Keratinocyte (primary cell): Measurements from ENCODE around the gene SST. TPM values are rescaled to one million over a fixed set of nuclear protein-coding genes. Genes with fewer than 3 reads are reported as not detected.

Experiments
- DNase-seq: peaks from one replicate; pipeline ENCODE4 v3.0.0-alpha.2; 2011; ENCODE audit warnings: low read depth, missing footprints, low spot score
- FAIRE-seq: peaks from 2 replicates; lab custom pipeline; 2011; peaks lifted over from hg19 to GRCh38; lab: Jason Lieb, UNC
- H2AFZ ChIP-seq: 2 replicates; pipeline ENCODE4 v1.6.0; 2012; ENCODE audit warnings: low read length, control low read depth, inconsistent platforms; ENCODE audit not compliant: control insufficient read depth
- H3K27ac ChIP-seq: 2 replicates; pipeline ENCODE4 v1.5.1; 2011; ENCODE audit warnings: low read length; ENCODE audit not compliant: control insufficient read depth, insufficient read depth
- H3K27me3 ChIP-seq: 3 replicates; pipeline ENCODE4 v1.6.0; 2011; ENCODE audit warnings: low read length; ENCODE audit not compliant: control insufficient read depth, insufficient read depth; ENCODE audit errors: extremely low read depth
- H3K36me3 ChIP-seq, 2 experiments: 2 replicates in 1 of 2; 3 replicates in 1 of 2; pipeline ENCODE4 v1.5.1; 2011; ENCODE audit warnings: low read length in 2 of 2, mild to moderate bottlenecking in 1 of 2; ENCODE audit not compliant: control insufficient read depth in 2 of 2, insufficient read depth in 2 of 2; ENCODE audit errors: extremely low read depth in 1 of 2
- H3K4me1 ChIP-seq: 3 replicates; pipeline ENCODE4 v1.5.1; 2011; ENCODE audit warnings: low read length; ENCODE audit not compliant: control insufficient read depth, insufficient read depth; ENCODE audit errors: extremely low read depth
- H3K4me2 ChIP-seq: 3 replicates; pipeline ENCODE4 v1.6.0; 2011; ENCODE audit warnings: low read depth, low read length; ENCODE audit not compliant: control insufficient read depth, insufficient read depth; ENCODE audit errors: extremely low read depth
- H3K4me3 ChIP-seq, 3 experiments: fragments of 200-600 bp in 1 of 3; sonication (generic) in 1 of 3; 2 replicates in 2 of 3; 3 replicates in 1 of 3; pipeline ENCODE4 v1.5.1; 2011 to 2016; ENCODE audit warnings: low read length in 3 of 3, mild to moderate bottlenecking in 3 of 3, control low read depth in 2 of 3, inconsistent platforms in 1 of 3, low read depth in 1 of 3, mixed read lengths in 1 of 3, mixed run types in 1 of 3, moderate library complexity in 1 of 3; ENCODE audit not compliant: control insufficient read depth in 2 of 3, insufficient read depth in 2 of 3; ENCODE audit errors: extremely low read depth in 1 of 3
- H3K79me2 ChIP-seq: 2 replicates; pipeline ENCODE4 v1.6.0; 2012; ENCODE audit warnings: low read length; ENCODE audit not compliant: control insufficient read depth, insufficient read depth
- H3K9ac ChIP-seq: 3 replicates; pipeline ENCODE4 v1.6.0; 2011; ENCODE audit warnings: low read length; ENCODE audit not compliant: control insufficient read depth, insufficient read depth; ENCODE audit errors: extremely low read depth
- H3K9me1 ChIP-seq: 3 replicates; pipeline ENCODE4 v1.6.0; 2011; ENCODE audit warnings: low read length; ENCODE audit not compliant: control insufficient read depth, insufficient read depth; ENCODE audit errors: extremely low read depth
- H3K9me3 ChIP-seq: 2 replicates; pipeline ENCODE4 v1.5.1; 2012; ENCODE audit warnings: low read depth, low read length; ENCODE audit not compliant: control insufficient read depth
- H4K20me1 ChIP-seq: 3 replicates; pipeline ENCODE4 v1.6.0; 2011; ENCODE audit warnings: low read length; ENCODE audit not compliant: control insufficient read depth, insufficient read depth; ENCODE audit errors: extremely low read depth
- EZH2 ChIP-seq: IDR thresholded peaks from one replicate; pipeline ENCODE4 v1.6.1; 2012; ENCODE audit warnings: inconsistent platforms, mild to moderate bottlenecking, low read length, moderate library complexity
- dilution Hi-C: fragments of 300-500 bp; cut with MboI; formaldehyde crosslinking; loops from one replicate; pipeline ENCODE4 v1.7.0; 2020; ENCODE audit warnings: low sequenced_read_pairs; ENCODE audit not compliant: extremely low pct_ligation_motif_present
- polyA plus RNA-seq, 5 experiments: library from polyadenylated mRNA; depleted of rRNA in 3 of 5; stranded (reverse) in 3 of 5; stranded (forward) in 1 of 5; unstranded in 1 of 5; fragments of >200 nt; gene quantifications; 1 replicate in 1 of 5; 2 replicates in 3 of 5; 3 replicates in 1 of 5; pipeline versions ENCODE4 v1.2.1 to v1.2.3, GENCODE V29; 2011 to 2012; ENCODE audit warnings: missing spikeins in 2 of 5, low read depth in 1 of 5, low replicate concordance in 1 of 5
- TF ChIP-seq, protein P1 (sequence below), 3 experiments: IDR thresholded peaks in 1 of 3; conservative IDR thresholded peaks in 1 of 3; optimal IDR thresholded peaks in 1 of 3; 2 replicates in 2 of 3; 3 replicates in 1 of 3; pipeline versions ENCODE3 to v1.5.1; 2011; ENCODE audit warnings: low read length in 3 of 3, mild to moderate bottlenecking in 3 of 3, moderate library complexity in 2 of 3, control low read depth in 1 of 3, inconsistent platforms in 1 of 3; ENCODE audit not compliant: insufficient read depth in 2 of 3; ENCODE audit errors: extremely low read depth in 1 of 3

Gene SST
- polyA plus RNA-seq, 1 donor (not counting 4 experiments of a cell fraction or from before 2014, with no cell fraction given): not detected

DNA sequence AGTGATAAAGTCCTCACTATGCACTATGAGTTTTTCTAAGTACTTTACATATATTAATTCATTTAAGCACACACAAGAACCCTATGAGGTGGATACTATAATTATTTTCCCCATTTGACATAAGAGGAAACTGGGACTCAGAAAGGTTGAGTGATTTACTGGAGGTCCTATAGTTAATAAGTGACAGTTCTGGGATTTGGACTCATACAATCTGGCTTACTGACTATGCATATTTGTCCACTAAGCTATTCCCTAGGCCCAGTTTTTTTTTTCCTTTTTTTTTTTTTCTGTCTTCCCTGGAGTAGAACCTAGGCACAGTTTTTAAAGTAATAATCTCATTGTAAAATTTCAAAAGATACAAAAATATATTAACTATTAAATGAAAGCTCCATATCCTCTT is 38.5 kb upstream of the SST start:
- FAIRE-seq (no peak), DNase-seq (no peak)
- no peak overlapping the region for H3K9ac ChIP-seq
- no peaks in the 10 kb centered on the region for H3K4me1 ChIP-seq
- H3K27ac ChIP-seq: no peak overlapping the region
- H3K79me2 ChIP-seq: no peaks in the 10 kb centered on the region
- H3K4me3 ChIP-seq: no peak overlapping the region
- no peak overlapping the region for H2AFZ ChIP-seq
- no peaks in the 10 kb centered on the region for H3K9me3 ChIP-seq
- H3K4me2 ChIP-seq: no peak overlapping the region
- no peaks in the 10 kb centered on the region for H3K9me1 ChIP-seq
- no peaks in the 10 kb centered on the region for H3K36me3 ChIP-seq
- H4K20me1 ChIP-seq: no peaks in the 10 kb centered on the region
- dilution Hi-C loops: no loop called here
- no peaks in the 10 kb centered on the region for H3K27me3 ChIP-seq
- no peak for TF ChIP-seq EZH2
- TF ChIP-seq, protein P1, sequence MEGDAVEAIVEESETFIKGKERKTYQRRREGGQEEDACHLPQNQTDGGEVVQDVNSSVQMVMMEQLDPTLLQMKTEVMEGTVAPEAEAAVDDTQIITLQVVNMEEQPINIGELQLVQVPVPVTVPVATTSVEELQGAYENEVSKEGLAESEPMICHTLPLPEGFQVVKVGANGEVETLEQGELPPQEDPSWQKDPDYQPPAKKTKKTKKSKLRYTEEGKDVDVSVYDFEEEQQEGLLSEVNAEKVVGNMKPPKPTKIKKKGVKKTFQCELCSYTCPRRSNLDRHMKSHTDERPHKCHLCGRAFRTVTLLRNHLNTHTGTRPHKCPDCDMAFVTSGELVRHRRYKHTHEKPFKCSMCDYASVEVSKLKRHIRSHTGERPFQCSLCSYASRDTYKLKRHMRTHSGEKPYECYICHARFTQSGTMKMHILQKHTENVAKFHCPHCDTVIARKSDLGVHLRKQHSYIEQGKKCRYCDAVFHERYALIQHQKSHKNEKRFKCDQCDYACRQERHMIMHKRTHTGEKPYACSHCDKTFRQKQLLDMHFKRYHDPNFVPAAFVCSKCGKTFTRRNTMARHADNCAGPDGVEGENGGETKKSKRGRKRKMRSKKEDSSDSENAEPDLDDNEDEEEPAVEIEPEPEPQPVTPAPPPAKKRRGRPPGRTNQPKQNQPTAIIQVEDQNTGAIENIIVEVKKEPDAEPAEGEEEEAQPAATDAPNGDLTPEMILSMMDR (optimal IDR thresholded peaks at IDR 0.05 in 1 of 3, IDR thresholded peaks at IDR 0.05 in 1 of 3, conservative IDR thresholded peaks at IDR 0.05 in 1 of 3; ENCODE audit: extremely low read depth in 1 of 3, insufficient read depth in 2 of 3, low read length in 3 of 3): no peak

DNA sequence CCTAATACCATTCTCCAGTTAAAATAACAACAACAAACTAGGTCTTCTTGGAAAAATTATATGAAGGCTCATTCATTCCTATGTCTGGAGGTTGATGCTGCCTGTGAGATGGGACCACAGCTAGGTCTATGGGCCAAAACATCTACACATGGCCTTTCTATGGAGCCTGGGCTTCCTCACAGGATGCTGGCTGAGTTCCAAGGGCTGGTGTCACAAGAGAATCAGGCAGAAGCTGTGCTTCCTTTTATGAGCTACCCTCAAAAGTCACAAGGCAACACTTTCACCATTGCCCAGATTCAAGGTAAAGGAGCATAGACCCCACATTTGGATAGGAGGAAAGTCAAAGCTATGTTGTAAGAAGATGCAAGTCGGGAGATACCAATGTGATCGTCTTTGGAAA is 36.8 kb upstream of the SST start:
- dilution Hi-C loops: no loop called here
- Histone ChIP-seq H3K9ac (no peak overlapping the region), H3K9me1 (no peaks in the 10 kb centered on the region), H4K20me1 (no peaks in the 10 kb centered on the region), H3K4me3 (no peak overlapping the region), H3K9me3 (no peaks in the 10 kb centered on the region), H3K4me1 (no peaks in the 10 kb centered on the region), H2AFZ (no peak overlapping the region), H3K27me3 (no peaks in the 10 kb centered on the region), H3K79me2 (no peaks in the 10 kb centered on the region), H3K4me2 (no peak overlapping the region), H3K27ac (no peak overlapping the region), H3K36me3 (no peaks in the 10 kb centered on the region)
- FAIRE-seq (no peak), DNase-seq (no peak)
- TF ChIP-seq, protein P1 (optimal IDR thresholded peaks at IDR 0.05 in 1 of 3, IDR thresholded peaks at IDR 0.05 in 1 of 3, conservative IDR thresholded peaks at IDR 0.05 in 1 of 3; ENCODE audit: extremely low read depth in 1 of 3, insufficient read depth in 2 of 3, low read length in 3 of 3): no peak
- no peak for TF ChIP-seq EZH2
